Right lobe of liver (tissue), 4 donors: ENCODE results near the gene PIH1D2.

Source experiments
- CTCF ChIP-seq, 4 donors: fragments of 200-600 bp in 3 of 4; fragments of 450-650 bp in 1 of 4; IDR thresholded peaks; one replicate each; pipeline versions ENCODE4 v1.5.1 to v1.8.0; 2016 to 2022; ENCODE audit warnings: antibody characterized with exemption in 4 of 4, mild to moderate bottlenecking in 2 of 4
- POLR2A ChIP-seq: fragments of 450-650 bp; IDR thresholded peaks from one replicate; pipeline ENCODE4 v1.6.1; 2017; ENCODE audit warnings: antibody characterized with exemption, mild to moderate bottlenecking
- donor health status: DM: no; HTN: no; CAD: no.
- donor health status: DM: no; HTN: no; CAD: no.
- donor health status: DM: no; HTN: yes; CAD: no.

- TF ChIP-seq CTCF (IDR thresholded peaks at IDR 0.05): no peak
- no peak for TF ChIP-seq POLR2A
These were observed 49.3 kb upstream of the PIH1D2 start for GRCh38 chr11:112123129-112123528.
